Esophagus (tissue), 2 donors: ENCODE results near the gene ANAPC1. TPM values are rescaled to one million over a fixed set of nuclear protein-coding genes. Genes with fewer than 3 reads are reported as not detected.

Experiments
- H3K27ac ChIP-seq, 2 donors: one replicate each; pipeline ENCODE4 v1.5.1; 2013; ENCODE audit warnings: low read depth in 2 of 2, mild to moderate bottlenecking in 2 of 2, inconsistent platforms in 1 of 2, low read length in 1 of 2, moderate library complexity in 1 of 2
- H3K27me3 ChIP-seq, 2 donors: one replicate each; pipeline ENCODE4 v1.6.1; 2013; ENCODE audit warnings: low read length in 2 of 2, control low read depth in 1 of 2, mild to moderate bottlenecking in 1 of 2; ENCODE audit not compliant: insufficient read depth in 2 of 2, control insufficient read depth in 1 of 2
- H3K36me3 ChIP-seq, 2 donors: one replicate each; pipeline ENCODE4 v1.6.1; 2013; ENCODE audit warnings: low read length in 1 of 2; ENCODE audit not compliant: control insufficient read depth in 2 of 2, insufficient read depth in 2 of 2
- H3K4me1 ChIP-seq, 2 donors: one replicate each; pipeline ENCODE4 v1.6.1; 2013; ENCODE audit warnings: low read length in 1 of 2; ENCODE audit not compliant: control insufficient read depth in 2 of 2, insufficient read depth in 2 of 2
- H3K4me3 ChIP-seq, 2 donors: one replicate each; pipeline ENCODE4 v1.5.1; 2013; ENCODE audit warnings: low read length in 2 of 2, mild to moderate bottlenecking in 2 of 2, low read depth in 1 of 2, moderate library complexity in 1 of 2
- H3K9me3 ChIP-seq, 2 donors: one replicate each; pipeline ENCODE4 v1.6.1; 2013; ENCODE audit warnings: mild to moderate bottlenecking in 2 of 2, low read depth in 1 of 2, low read length in 1 of 2, moderate library complexity in 1 of 2; ENCODE audit not compliant: control insufficient read depth in 2 of 2, insufficient read depth in 1 of 2
- WGBS, 2 donors: extraction: QIAGEN DNeasy Blood & Tissue Kit; methylation state at CpG; one replicate each; pipeline ENCODE4 v1.1.7; 2013; 5-methylcytosine and 5-hydroxymethylcytosine counted together
- polyA plus RNA-seq, 2 donors: library from polyadenylated mRNA; stranded (reverse); fragments of 200-250 nt; gene quantifications; one replicate each; pipeline ENCODE4 v1.2.3, GENCODE V29; 2013
- donor health status: healthy with polysubstance abuse.
- donor health status: Bipolar disorder and iron deficiency.

ANAPC1 gene, protein sequence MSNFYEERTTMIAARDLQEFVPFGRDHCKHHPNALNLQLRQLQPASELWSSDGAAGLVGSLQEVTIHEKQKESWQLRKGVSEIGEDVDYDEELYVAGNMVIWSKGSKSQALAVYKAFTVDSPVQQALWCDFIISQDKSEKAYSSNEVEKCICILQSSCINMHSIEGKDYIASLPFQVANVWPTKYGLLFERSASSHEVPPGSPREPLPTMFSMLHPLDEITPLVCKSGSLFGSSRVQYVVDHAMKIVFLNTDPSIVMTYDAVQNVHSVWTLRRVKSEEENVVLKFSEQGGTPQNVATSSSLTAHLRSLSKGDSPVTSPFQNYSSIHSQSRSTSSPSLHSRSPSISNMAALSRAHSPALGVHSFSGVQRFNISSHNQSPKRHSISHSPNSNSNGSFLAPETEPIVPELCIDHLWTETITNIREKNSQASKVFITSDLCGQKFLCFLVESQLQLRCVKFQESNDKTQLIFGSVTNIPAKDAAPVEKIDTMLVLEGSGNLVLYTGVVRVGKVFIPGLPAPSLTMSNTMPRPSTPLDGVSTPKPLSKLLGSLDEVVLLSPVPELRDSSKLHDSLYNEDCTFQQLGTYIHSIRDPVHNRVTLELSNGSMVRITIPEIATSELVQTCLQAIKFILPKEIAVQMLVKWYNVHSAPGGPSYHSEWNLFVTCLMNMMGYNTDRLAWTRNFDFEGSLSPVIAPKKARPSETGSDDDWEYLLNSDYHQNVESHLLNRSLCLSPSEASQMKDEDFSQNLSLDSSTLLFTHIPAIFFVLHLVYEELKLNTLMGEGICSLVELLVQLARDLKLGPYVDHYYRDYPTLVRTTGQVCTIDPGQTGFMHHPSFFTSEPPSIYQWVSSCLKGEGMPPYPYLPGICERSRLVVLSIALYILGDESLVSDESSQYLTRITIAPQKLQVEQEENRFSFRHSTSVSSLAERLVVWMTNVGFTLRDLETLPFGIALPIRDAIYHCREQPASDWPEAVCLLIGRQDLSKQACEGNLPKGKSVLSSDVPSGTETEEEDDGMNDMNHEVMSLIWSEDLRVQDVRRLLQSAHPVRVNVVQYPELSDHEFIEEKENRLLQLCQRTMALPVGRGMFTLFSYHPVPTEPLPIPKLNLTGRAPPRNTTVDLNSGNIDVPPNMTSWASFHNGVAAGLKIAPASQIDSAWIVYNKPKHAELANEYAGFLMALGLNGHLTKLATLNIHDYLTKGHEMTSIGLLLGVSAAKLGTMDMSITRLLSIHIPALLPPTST (N-terminal part only)
- 1 to 10 TPM; 6.1 to 6.9 TPM for polyA plus RNA-seq

GRCh38 chr2:111883661-111884591, at the start of gene ANAPC1:
Gene ANAPC1 (minus strand): TSS chr2:111884193. CDS start chr2:111880825, 3,368 bp downstream.
- peak within 1 kb of the TSS; percentile 94 to 99 for H3K4me3 ChIP-seq
- H3K27me3 ChIP-seq = no peaks in the 10 kb centered on the region
- H3K27ac ChIP-seq = peak within 1 kb of the TSS; percentile 86 to 93
- 0% methylated on average over 71 to 73 of the region's 73 CpGs for WGBS, 2 donors
- no peaks in the 10 kb centered on the region for H3K36me3 ChIP-seq
- no peaks in the 10 kb centered on the region for H3K9me3 ChIP-seq
- H3K4me1 ChIP-seq = no peaks in the 10 kb centered on the region

GRCh38 chr2:111932841-111933291, 48.9 kb upstream of the ANAPC1 start:
- H3K36me3 ChIP-seq = peaks cover 0 to 4% of the 10 kb centered on the region in 2 donors
- H3K27ac ChIP-seq = no peak overlapping the region
- H3K9me3 ChIP-seq = no peaks in the 10 kb centered on the region
- H3K4me3 ChIP-seq = no peak overlapping the region
- H3K4me1 ChIP-seq = no peaks in the 10 kb centered on the region
- WGBS, 2 donors = 79 to 94% methylated on average over 4 of the region's 4 CpGs
- no peaks in the 10 kb centered on the region for H3K27me3 ChIP-seq

- Histone ChIP-seq H3K27me3 (no peaks in the 10 kb centered on the region), H3K27ac (no peak overlapping the region), H3K4me1 (no peaks in the 10 kb centered on the region), H3K36me3 (peaks cover 0 to 4% of the 10 kb centered on the region in 2 donors), H3K9me3 (no peaks in the 10 kb centered on the region), H3K4me3 (no peak overlapping the region)
- 36 to 66% methylated on average over 2 of the region's 2 CpGs for WGBS, 2 donors
These were observed 46.9 kb upstream of the ANAPC1 start for GRCh38 chr2:111930875-111931274.

DNA sequence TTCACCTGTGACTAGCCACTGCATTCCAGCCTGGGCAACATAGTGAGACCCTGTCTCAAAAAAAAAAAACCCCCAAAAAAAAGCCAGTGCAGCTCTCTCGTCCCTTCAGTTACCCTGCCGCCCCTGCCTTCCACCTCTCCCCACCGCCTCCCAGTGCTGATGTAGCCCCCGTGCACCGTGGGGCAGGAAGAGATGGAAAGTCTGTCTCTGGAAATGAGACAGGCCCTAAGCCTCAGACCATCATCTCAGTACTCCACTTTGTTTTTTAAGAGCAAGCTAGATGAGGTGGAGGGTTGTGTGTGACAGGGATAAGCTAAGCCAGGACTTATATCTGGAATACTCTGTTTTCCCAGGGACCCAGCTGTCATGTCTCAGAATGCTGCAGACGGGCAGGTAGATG, 46.4 kb upstream of the ANAPC1 start:
- 78 to 85% methylated on average over 6 of the region's 6 CpGs for WGBS, 2 donors
- Histone ChIP-seq H3K27me3 (no peaks in the 10 kb centered on the region), H3K36me3 (peaks cover 0 to 4% of the 10 kb centered on the region in 2 donors), H3K4me3 (no peak overlapping the region), H3K27ac (no peak overlapping the region), H3K9me3 (no peaks in the 10 kb centered on the region), H3K4me1 (no peaks in the 10 kb centered on the region)

DNA sequence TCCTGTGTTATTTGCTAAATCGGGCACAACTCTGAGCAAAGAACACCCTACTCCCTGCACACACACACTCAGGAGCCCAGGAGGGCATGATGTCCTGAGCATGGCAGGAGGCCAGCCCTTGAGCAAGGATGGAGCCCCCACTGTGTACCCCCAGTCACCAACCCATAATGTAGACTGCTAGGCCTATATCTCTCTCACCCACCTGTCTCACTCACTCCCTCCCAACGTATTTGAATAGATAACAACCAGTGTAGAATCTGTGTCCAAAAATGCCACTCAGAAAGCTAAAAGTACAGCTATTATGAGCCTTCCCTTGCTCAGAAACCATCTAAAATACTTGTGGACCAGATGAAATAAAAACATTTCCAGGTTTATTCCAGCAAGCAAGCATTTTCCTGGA, 43.7 kb upstream of the ANAPC1 start:
- Histone ChIP-seq H3K4me1 (no peaks in the 10 kb centered on the region), H3K27ac (no peak overlapping the region), H3K4me3 (no peak overlapping the region), H3K36me3 (peaks cover 0 to 4% of the 10 kb centered on the region in 2 donors), H3K27me3 (no peaks in the 10 kb centered on the region), H3K9me3 (no peaks in the 10 kb centered on the region)
- WGBS, 2 donors = 84 to 89% methylated on average over 2 of the region's 2 CpGs

DNA sequence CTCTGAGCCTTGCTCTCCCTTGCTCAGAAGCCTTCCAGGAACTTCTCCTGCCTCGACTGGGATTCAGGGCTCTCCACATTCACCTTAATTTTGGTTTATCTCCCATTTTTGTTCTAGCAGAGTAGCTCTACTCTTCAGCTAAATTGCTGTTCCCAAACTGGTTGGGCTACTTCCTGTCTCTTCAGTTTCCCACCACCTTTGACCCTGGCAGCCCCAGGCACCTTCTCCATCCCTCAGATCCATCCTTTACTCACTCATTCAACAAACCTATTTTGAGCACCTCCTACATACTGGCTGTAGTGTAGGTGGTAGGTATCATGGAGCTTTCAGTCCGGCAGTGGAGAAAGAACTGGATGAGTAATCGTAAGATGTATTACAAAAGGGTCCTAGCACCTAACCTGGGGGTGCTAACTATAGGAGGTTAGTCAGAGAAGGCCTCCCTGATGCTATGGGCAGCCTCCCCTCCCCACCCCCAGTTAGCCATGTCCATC, 40.7 kb upstream of the ANAPC1 start:
- no peaks in the 10 kb centered on the region for H3K9me3 ChIP-seq
- no peaks in the 10 kb centered on the region for H3K4me1 ChIP-seq
- no peaks in the 10 kb centered on the region for H3K36me3 ChIP-seq
- no peaks in the 10 kb centered on the region for H3K27me3 ChIP-seq
- WGBS, 2 donors = 76 to 81% methylated on average over 3 of the region's 3 CpGs
- H3K27ac ChIP-seq = no peak overlapping the region
- no peak overlapping the region for H3K4me3 ChIP-seq

GRCh38 chr2:111923276-111923804, 39.3 kb upstream of the ANAPC1 start:
- H3K4me3 ChIP-seq = no peak overlapping the region
- H3K4me1 ChIP-seq = no peaks in the 10 kb centered on the region
- no peaks in the 10 kb centered on the region for H3K36me3 ChIP-seq
- no peaks in the 10 kb centered on the region for H3K27me3 ChIP-seq
- WGBS, 2 donors = 64 to 73% methylated on average over 4 of the region's 4 CpGs
- no peak overlapping the region for H3K27ac ChIP-seq
- H3K9me3 ChIP-seq = no peaks in the 10 kb centered on the region

DNA sequence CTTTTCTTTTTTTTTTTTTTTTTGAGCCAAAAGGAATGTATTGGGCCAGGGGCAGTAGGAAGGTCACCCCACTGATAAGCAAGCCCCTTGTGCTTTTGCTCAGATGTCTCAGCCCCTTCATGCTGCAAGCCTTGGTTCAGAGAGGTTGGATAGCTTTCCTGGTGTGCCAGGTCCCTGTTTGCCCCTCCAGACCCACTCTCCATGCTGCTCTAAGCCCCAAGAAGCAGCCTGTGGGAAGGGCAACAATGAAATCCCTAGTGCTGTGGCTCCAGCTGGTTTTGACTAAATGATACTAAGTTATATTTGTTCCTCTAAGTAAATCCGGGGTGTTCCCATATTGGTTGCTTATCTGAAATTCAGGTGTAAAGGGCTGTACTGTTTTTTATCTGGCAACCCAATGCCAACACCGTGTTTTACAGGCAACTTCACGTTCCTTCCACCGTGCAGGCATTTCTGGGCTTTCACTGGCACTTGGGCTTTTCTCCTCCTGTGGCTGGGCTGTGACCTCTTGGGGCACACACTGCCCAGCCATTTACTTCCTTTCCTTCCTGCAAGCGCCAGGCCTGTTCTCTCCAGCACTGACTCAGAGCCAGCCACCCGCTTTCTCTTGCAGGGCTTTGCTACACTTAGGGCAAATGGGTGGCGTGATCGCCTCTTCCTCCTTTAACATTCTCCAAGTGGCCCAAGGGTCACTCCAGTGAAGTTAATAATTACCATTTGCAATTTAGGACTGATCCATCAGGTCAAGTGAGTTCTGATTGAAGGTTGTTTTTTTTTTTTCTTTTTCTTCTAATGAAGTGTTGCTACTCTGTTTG, 36.0 kb upstream of the ANAPC1 start:
- no peak overlapping the region for H3K4me3 ChIP-seq
- 54 to 83% methylated on average over 8 of the region's 8 CpGs for WGBS, 2 donors
- no peaks in the 10 kb centered on the region for H3K36me3 ChIP-seq
- no peak overlapping the region for H3K27ac ChIP-seq
- H3K27me3 ChIP-seq = no peaks in the 10 kb centered on the region
- no peaks in the 10 kb centered on the region for H3K4me1 ChIP-seq
- H3K9me3 ChIP-seq = no peaks in the 10 kb centered on the region
